IMR-90 (cell line): Measurements from ENCODE around the gene CLDN10.

Experiments used
- CHD1 ChIP-seq: IDR thresholded peaks from 2 replicates; pipeline ENCODE4 v1.6.1; 2012; ENCODE audit warnings: low read depth, low read length, improper control_type of control experiment
- CTCF ChIP-seq: conservative IDR thresholded peaks from 2 replicates; pipeline ENCODE4 v1.5.1; 2012; ENCODE audit warnings: mild to moderate bottlenecking, low read depth, low read length, improper control_type of control experiment
- MAFK ChIP-seq: IDR thresholded peaks from 2 replicates; pipeline ENCODE4 v1.6.1; 2012; ENCODE audit warnings: low read depth, low read length, improper control_type of control experiment
- MAZ ChIP-seq: IDR thresholded peaks from 2 replicates; pipeline ENCODE4 v1.6.1; 2012; ENCODE audit warnings: low read depth, mild to moderate bottlenecking, low read length, improper control_type of control experiment, moderate library complexity, borderline replicate concordance
- MXI1 ChIP-seq: IDR thresholded peaks from 2 replicates; pipeline ENCODE4 v1.6.1; 2012; ENCODE audit warnings: low read depth, mild to moderate bottlenecking, low read length, moderate library complexity, borderline replicate concordance
- POLR2A ChIP-seq: IDR thresholded peaks from 2 replicates; pipeline ENCODE4 v1.6.1; 2012; ENCODE audit warnings: mild to moderate bottlenecking, low read depth, low read length
- SMC3 ChIP-seq: fragments of 150-350 bp; IDR thresholded peaks from 2 replicates; pipeline ENCODE4 v1.6.1; 2016; ENCODE audit warnings: low read depth, mild to moderate bottlenecking, antibody characterized with exemption, low read length, moderate library complexity

- TF ChIP-seq SMC3 (no peak), CTCF (no peak), MXI1 (no peak), MAZ (no peak), POLR2A (no peak), MAFK (no peak), CHD1 (no peak)
These were observed 4.5 kb downstream of the CLDN10 start for GRCh38 chr13:95557013-95557412.
